DND-41 (cell line): Measurements from ENCODE around the gene SENP1.

Experiments
- ATAC-seq: fragments of 200-7000 bp; cut with Tn5 transposase; 3 replicates; pipeline ENCODE4 v1.9.1; 2021; ENCODE audit warnings: low read depth; ENCODE audit not compliant: insufficient read depth
- DNase-seq: peaks from one replicate; pipeline ENCODE4 v3.0.0-alpha.2; 2020
- H2AFZ ChIP-seq: 2 replicates; pipeline ENCODE4 v1.6.0; 2012; ENCODE audit warnings: low read depth, low read length
- H3K27ac ChIP-seq: 2 replicates; pipeline ENCODE4 v1.5.1; 2012; ENCODE audit warnings: low read length, inconsistent platforms
- H3K27me3 ChIP-seq: fragments of 200-600 bp; sonication (generic); 2 replicates; pipeline ENCODE4 v1.6.0; 2012; ENCODE audit warnings: low read length, mild to moderate bottlenecking, inconsistent platforms; ENCODE audit not compliant: insufficient read depth, poor library complexity
- H3K36me3 ChIP-seq: 2 replicates; pipeline ENCODE4 v1.5.1; 2012; ENCODE audit warnings: low read length, inconsistent platforms; ENCODE audit not compliant: insufficient read depth
- H3K4me1 ChIP-seq: 2 replicates; pipeline ENCODE4 v1.5.1; 2012; ENCODE audit warnings: mild to moderate bottlenecking, low read length; ENCODE audit not compliant: insufficient read depth
- H3K4me2 ChIP-seq: 2 replicates; pipeline ENCODE4 v1.6.0; 2012; ENCODE audit warnings: mild to moderate bottlenecking, moderate library complexity, low read length, inconsistent platforms; ENCODE audit not compliant: insufficient read depth
- H3K4me3 ChIP-seq, 2 experiments: fragments of 200-600 bp in 1 of 2; shearing (Covaris generic) in 1 of 2; 2 replicates each; pipeline ENCODE4 v1.5.1; 2012 to 2016; ENCODE audit warnings: inconsistent platforms in 2 of 2, low read length in 2 of 2, mild to moderate bottlenecking in 2 of 2, low read depth in 1 of 2, moderate library complexity in 1 of 2
- H3K79me2 ChIP-seq: 2 replicates; pipeline ENCODE4 v1.6.0; 2012; ENCODE audit warnings: low read length, inconsistent platforms; ENCODE audit not compliant: insufficient read depth
- H3K9ac ChIP-seq: 2 replicates; pipeline ENCODE4 v1.6.0; 2012; ENCODE audit warnings: low read depth, mild to moderate bottlenecking, inconsistent platforms, low read length, moderate library complexity
- H3K9me3 ChIP-seq: 2 replicates; pipeline ENCODE4 v1.5.1; 2012; ENCODE audit warnings: low read length, moderate library complexity, mild to moderate bottlenecking, inconsistent platforms; ENCODE audit not compliant: insufficient read depth, severe bottlenecking
- H4K20me1 ChIP-seq: 2 replicates; pipeline ENCODE4 v1.6.0; 2012; ENCODE audit warnings: low read length; ENCODE audit not compliant: insufficient read depth
- CTCF ChIP-seq: IDR thresholded peaks from 2 replicates; pipeline ENCODE4 v1.5.1; 2012; ENCODE audit warnings: borderline replicate concordance, low read length, moderate library complexity, mild to moderate bottlenecking; ENCODE audit not compliant: poor library complexity, severe bottlenecking; ENCODE audit errors: extremely low read depth
- EZH2 ChIP-seq: IDR thresholded peaks from 3 replicates; pipeline ENCODE4 v1.6.1; 2012; ENCODE audit warnings: borderline replicate concordance, low read depth, mild to moderate bottlenecking, moderate library complexity, low read length, inconsistent platforms; ENCODE audit not compliant: severe bottlenecking

The SENP1 gene

GRCh38 chr12:47999816-48000215 is 106.1 kb downstream of the SENP1 start:
- TF ChIP-seq CTCF (no peak), EZH2 (no peak)
- no peaks in the 10 kb centered on the region for H4K20me1 ChIP-seq
- DNase-seq (no peak), ATAC-seq (no peak)
- H3K9ac ChIP-seq: no peak overlapping the region
- H3K27ac ChIP-seq: no peak overlapping the region
- no peak overlapping the region for H2AFZ ChIP-seq
- no peak overlapping the region for H3K4me3 ChIP-seq
- H3K4me2 ChIP-seq: no peak overlapping the region
- H3K79me2 ChIP-seq: no peaks in the 10 kb centered on the region
- H3K36me3 ChIP-seq: no peaks in the 10 kb centered on the region
- no peaks in the 10 kb centered on the region for H3K9me3 ChIP-seq
- H3K4me1 ChIP-seq: no peaks in the 10 kb centered on the region
- peaks cover 47% of the 10 kb centered on the region for H3K27me3 ChIP-seq

GRCh38 chr12:47997321-47997720 is 108.6 kb downstream of the SENP1 start:
- Histone ChIP-seq H3K79me2 (no peaks in the 10 kb centered on the region), H3K4me3 (no peak overlapping the region), H3K4me2 (no peak overlapping the region), H3K36me3 (no peaks in the 10 kb centered on the region), H2AFZ (no peak overlapping the region), H3K9me3 (no peaks in the 10 kb centered on the region), H3K9ac (no peak overlapping the region), H3K27ac (no peak overlapping the region), H4K20me1 (0 out of 2 replicates have a peak, but pooled peaks cover 3% of the 10 kb centered on the region), H3K27me3 (peaks cover 49% of the 10 kb centered on the region), H3K4me1 (no peaks in the 10 kb centered on the region)
- no peak for TF ChIP-seq EZH2
- no peak for TF ChIP-seq CTCF
- no peak for DNase-seq
- no peak for ATAC-seq

- DNase-seq (no peak), ATAC-seq (no peak)
- TF ChIP-seq CTCF: no peak
- no peak for TF ChIP-seq EZH2
- no peak overlapping the region for H3K4me2 ChIP-seq
- H3K79me2 ChIP-seq: no peaks in the 10 kb centered on the region
- no peak overlapping the region for H3K9ac ChIP-seq
- peaks cover 7% of the 10 kb centered on the region for H3K4me1 ChIP-seq
- no peak overlapping the region for H3K4me3 ChIP-seq
- H3K36me3 ChIP-seq: no peaks in the 10 kb centered on the region
- no peak overlapping the region for H2AFZ ChIP-seq
- peaks cover 42% of the 10 kb centered on the region for H3K27me3 ChIP-seq
- H4K20me1 ChIP-seq: peaks cover 14% of the 10 kb centered on the region
- H3K27ac ChIP-seq: no peak overlapping the region
- H3K9me3 ChIP-seq: no peaks in the 10 kb centered on the region
Observed at GRCh38 chr12:47995981-47996401, 109.9 kb downstream of the SENP1 start.

- Histone ChIP-seq H3K79me2 (no peaks in the 10 kb centered on the region), H2AFZ (no peak overlapping the region), H3K27ac (no peak overlapping the region), H3K4me1 (peaks cover 24% of the 10 kb centered on the region), H4K20me1 (peaks cover 19% of the 10 kb centered on the region), H3K36me3 (no peaks in the 10 kb centered on the region), H3K9me3 (no peaks in the 10 kb centered on the region), H3K9ac (no peak overlapping the region), H3K4me2 (no peak overlapping the region), H3K4me3 (no peak overlapping the region), H3K27me3 (peaks cover 20% of the 10 kb centered on the region)
- DNase-seq: no peak
- ATAC-seq: no peak
- TF ChIP-seq EZH2 (no peak), CTCF (no peak)
Observed at GRCh38 chr12:47993491-47993890, 112.4 kb downstream of the SENP1 start.
